ENCODE data around the gene FOXP2.

FOXP2 gene

DNA sequence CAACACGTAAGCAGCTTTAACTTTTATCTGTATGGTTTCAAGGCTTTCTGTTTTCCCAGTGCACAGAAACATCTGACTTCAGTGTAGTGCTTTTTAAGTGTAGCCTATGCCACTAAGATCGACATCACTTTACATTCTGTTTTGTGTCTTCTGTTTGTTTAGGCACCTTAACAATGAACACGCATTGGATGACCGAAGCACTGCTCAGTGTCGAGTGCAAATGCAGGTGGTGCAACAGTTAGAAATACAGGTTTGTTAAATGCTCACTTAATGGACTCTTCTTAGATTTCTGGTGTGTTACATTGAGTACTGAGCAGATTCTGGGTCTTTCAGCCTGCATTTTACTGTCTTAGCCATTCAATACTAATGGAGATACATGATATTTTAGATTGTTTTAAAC is 237.4 kb downstream of the FOXP2 start:
- no peak for DNase-seq (ENCODE audit: low read depth)
- TF ChIP-seq, protein P1, sequence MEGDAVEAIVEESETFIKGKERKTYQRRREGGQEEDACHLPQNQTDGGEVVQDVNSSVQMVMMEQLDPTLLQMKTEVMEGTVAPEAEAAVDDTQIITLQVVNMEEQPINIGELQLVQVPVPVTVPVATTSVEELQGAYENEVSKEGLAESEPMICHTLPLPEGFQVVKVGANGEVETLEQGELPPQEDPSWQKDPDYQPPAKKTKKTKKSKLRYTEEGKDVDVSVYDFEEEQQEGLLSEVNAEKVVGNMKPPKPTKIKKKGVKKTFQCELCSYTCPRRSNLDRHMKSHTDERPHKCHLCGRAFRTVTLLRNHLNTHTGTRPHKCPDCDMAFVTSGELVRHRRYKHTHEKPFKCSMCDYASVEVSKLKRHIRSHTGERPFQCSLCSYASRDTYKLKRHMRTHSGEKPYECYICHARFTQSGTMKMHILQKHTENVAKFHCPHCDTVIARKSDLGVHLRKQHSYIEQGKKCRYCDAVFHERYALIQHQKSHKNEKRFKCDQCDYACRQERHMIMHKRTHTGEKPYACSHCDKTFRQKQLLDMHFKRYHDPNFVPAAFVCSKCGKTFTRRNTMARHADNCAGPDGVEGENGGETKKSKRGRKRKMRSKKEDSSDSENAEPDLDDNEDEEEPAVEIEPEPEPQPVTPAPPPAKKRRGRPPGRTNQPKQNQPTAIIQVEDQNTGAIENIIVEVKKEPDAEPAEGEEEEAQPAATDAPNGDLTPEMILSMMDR (conservative IDR thresholded peaks at IDR 0.05; ENCODE audit: low read depth, low read length), result no peak
- no peak overlapping the region for H3K4me3 ChIP-seq (ENCODE audit: low read length)

DNA sequence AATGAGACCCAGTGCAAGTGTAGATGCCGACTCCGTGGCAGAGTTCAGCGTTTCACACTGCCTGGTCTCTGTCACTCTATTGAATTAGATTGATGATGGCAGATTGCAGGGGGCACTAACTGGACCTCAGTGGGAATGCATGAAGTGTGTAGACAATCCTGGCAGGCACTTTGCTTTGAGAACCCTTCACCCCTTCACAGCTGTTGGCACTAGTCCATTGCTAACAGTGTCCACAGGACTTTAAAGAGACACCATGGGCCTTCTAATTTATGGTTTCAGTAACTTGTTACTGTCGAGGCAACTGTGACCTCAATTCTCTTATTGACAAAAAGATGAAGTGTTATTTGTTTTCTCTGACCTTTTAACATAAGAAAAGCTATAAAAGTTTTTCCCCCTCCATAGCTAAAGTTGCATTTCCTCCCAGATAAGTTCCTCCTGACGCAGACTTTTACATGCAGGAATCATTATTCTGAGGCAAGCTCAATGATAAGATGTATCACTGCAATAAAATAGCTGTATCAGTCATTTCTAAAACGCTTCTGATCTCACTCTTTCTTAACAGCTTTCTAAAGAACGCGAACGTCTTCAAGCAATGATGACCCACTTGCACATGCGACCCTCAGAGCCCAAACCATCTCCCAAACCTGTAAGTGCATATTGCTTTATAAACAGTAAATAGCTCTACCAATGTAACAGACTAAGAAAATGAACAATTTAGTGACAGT is 238.9 kb downstream of the FOXP2 start:
- no peak overlapping the region for H3K4me3 ChIP-seq (ENCODE audit: low read length)
- DNase-seq (ENCODE audit: low read depth), result no peak
- TF ChIP-seq, protein P1 (conservative IDR thresholded peaks at IDR 0.05; ENCODE audit: low read depth, low read length), result no peak

DNA sequence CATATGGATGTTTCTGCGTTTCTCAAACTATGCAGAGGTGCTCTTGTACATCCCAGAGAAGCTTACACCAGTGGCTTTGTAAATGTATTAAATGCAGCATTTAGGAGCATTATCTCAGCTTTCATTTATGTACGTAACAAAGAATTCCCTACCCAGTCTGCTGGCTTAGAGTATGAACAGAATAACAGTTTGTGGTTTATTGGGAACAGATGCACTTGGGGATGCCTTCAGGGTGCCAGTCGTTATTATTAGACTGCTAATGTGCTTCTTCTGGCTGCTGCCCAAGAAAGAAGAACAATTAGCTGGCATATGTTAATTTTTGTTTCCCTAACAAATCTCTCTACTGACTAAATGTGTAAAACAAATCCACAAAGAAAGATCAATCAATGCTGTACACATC is 241.9 kb downstream of the FOXP2 start:
- H3K4me3 ChIP-seq (ENCODE audit: low read length), result no peak overlapping the region
- TF ChIP-seq, protein P1 (conservative IDR thresholded peaks at IDR 0.05; ENCODE audit: low read depth, low read length), result no peak
- DNase-seq (ENCODE audit: low read depth), result no peak

DNA sequence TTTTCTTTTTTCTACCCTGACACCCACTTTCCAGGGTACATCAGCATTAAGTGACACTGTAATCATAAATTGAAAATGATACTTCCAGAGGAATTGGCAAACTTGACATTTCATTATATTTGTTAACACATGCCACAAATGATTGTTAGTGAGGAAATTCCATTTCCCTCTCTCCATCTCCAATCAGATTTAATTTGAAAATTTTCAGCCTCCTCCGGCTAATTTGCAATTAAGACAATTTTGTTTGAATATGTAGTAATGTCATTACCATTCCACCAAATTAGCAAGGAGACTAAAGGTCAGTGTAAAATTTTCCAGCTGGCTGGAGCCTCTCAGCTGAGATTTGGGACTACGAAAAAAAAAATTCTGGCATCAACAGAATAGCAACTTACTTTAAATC is 242.7 kb downstream of the FOXP2 start:
- TF ChIP-seq, protein P1 (conservative IDR thresholded peaks at IDR 0.05; ENCODE audit: low read depth, low read length), result no peak
- H3K4me3 ChIP-seq (ENCODE audit: low read length), result no peak overlapping the region
- no peak for DNase-seq (ENCODE audit: low read depth)

DNA sequence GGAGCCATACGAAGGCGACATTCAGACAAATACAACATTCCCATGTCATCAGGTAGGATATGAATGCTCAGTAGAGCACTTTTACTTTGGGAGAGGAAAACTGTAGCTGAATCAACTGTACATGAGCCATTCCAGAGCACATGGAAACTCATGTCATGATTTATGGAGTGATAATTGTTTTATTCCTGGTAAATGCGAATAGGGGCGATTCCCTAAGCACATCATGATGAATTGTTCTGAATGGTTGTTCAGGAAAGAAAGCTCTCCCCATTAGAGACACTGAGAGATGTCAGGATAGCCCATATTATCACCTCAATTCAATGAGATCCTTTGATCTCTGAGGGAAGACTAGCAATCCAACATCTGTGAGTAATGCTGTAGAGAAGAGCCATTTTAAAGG is 243.6 kb downstream of the FOXP2 start:
- TF ChIP-seq, protein P1 (conservative IDR thresholded peaks at IDR 0.05; ENCODE audit: low read depth, low read length), result no peak
- no peak overlapping the region for H3K4me3 ChIP-seq (ENCODE audit: low read length)
- DNase-seq (ENCODE audit: low read depth), result no peak

- no peak overlapping the region for H3K4me3 ChIP-seq (ENCODE audit: low read length)
- TF ChIP-seq, protein P1 (conservative IDR thresholded peaks at IDR 0.05; ENCODE audit: low read depth, low read length), result no peak
- no peak for DNase-seq (ENCODE audit: low read depth)
Observed at GRCh38 chr7:114659409-114660125, 245.0 kb downstream of the FOXP2 start.

- no peak for DNase-seq (ENCODE audit: low read depth)
- TF ChIP-seq, protein P1 (conservative IDR thresholded peaks at IDR 0.05; ENCODE audit: low read depth, low read length), result no peak
Observed at GRCh38 chr7:114660126-114660486, 245.5 kb downstream of the FOXP2 start.

More at GRCh38 chr7:114660126-114660486, 245.5 kb downstream of the FOXP2 start:
- no peak overlapping the region for H3K4me3 ChIP-seq (ENCODE audit: low read length)

Measured in retinal pigment epithelial cell (primary cell).